GM12878 (cell line): Measurements from ENCODE around the gene ENPP6. TPM values are rescaled to one million over a fixed set of nuclear protein-coding genes. Genes with fewer than 3 reads are reported as not detected.

Experiments
- ATAC-seq: fragments of 200-7000 bp; cut with Tn5 transposase; 3 replicates; pipeline ENCODE4 v1.9.1; 2020; ENCODE audit warnings: mild to moderate bottlenecking, moderate library complexity
- BruUV-seq: library from RNA; stranded (reverse); fragments of 400-500 nt; replicated peaks from 2 replicates; lab custom pipeline; 2021; lab: Mats Ljungman, UMichigan
- CTCF ChIA-PET: fragments of 300-600 bp; sonication (Branson Sonifier 250); formaldehyde crosslinking; extraction: SDS; loops from one replicate; lab custom pipeline; 2021; ENCODE audit warnings: inconsistent platforms; lab: Yijun Ruan, JAX
- POLR2A ChIA-PET: fragments of 350-600 bp; formaldehyde crosslinking; extraction: SDS; loops from one replicate; lab custom pipeline; 2021; ENCODE audit warnings: inconsistent platforms; lab: Charles Lee
- RAD21 ChIA-PET: fragments of 300-600 bp; sonication (Branson Sonifier 250); formaldehyde crosslinking; loops from one replicate; lab custom pipeline; 2023; ENCODE audit warnings: antibody characterized with exemption; ENCODE audit not compliant: unreplicated experiment; lab: Charles Lee
- SMC1A ChIA-PET: fragments of 300-600 bp; sonication (Branson Sonifier 250); formaldehyde crosslinking; loops from one replicate; lab custom pipeline; 2023; ENCODE audit not compliant: unreplicated experiment, uncharacterized antibody; lab: Charles Lee
- DNase-seq: peaks from one replicate; pipeline ENCODE4 v3.0.0-alpha.2; 2011; ENCODE audit warnings: low read depth, low spot score
- FAIRE-seq: peaks from 3 replicates; lab custom pipeline; 2011; peaks lifted over from hg19 to GRCh38; lab: Jason Lieb, UNC
- H2AFZ ChIP-seq: 2 replicates; pipeline ENCODE4 v1.6.0; 2011; ENCODE audit warnings: low read depth, low read length, control low read depth; ENCODE audit not compliant: control insufficient read depth
- H3K27ac ChIP-seq: 2 replicates; pipeline ENCODE4 v1.5.1; 2011; ENCODE audit warnings: control low read depth; ENCODE audit not compliant: control insufficient read depth, insufficient read depth
- H3K27me3 ChIP-seq, 2 experiments: replicated peaks in 1 of 2; 2 replicates each; pipeline versions ENCODE4 v1.6.0 to v1.6.1; 2011; ENCODE audit warnings: low read length in 1 of 2; ENCODE audit not compliant: control insufficient read depth in 2 of 2, insufficient read depth in 2 of 2
- H3K36me3 ChIP-seq, 2 experiments: 2 replicates each; pipeline ENCODE4 v1.5.1; 2011; ENCODE audit warnings: low read length in 1 of 2; ENCODE audit not compliant: control insufficient read depth in 2 of 2, insufficient read depth in 2 of 2
- H3K4me1 ChIP-seq: 2 replicates; pipeline ENCODE4 v1.6.1; 2011; ENCODE audit warnings: mild to moderate bottlenecking, low read length, moderate library complexity, mixed read lengths; ENCODE audit not compliant: control insufficient read depth, insufficient read depth
- H3K4me2 ChIP-seq: 2 replicates; pipeline ENCODE4 v1.6.0; 2011; ENCODE audit warnings: control low read depth; ENCODE audit not compliant: control insufficient read depth, insufficient read depth
- H3K4me3 ChIP-seq: fragments of 200-600 bp; sonication (generic); 2 replicates; pipeline ENCODE4 v1.5.1; 2016
- H3K79me2 ChIP-seq: 2 replicates; pipeline ENCODE4 v1.6.0; 2011; ENCODE audit warnings: low read length; ENCODE audit not compliant: control insufficient read depth, insufficient read depth
- H3K9ac ChIP-seq: 2 replicates; pipeline ENCODE4 v1.8.0; 2011; ENCODE audit warnings: low read length, control low read depth, mixed read lengths; ENCODE audit not compliant: control insufficient read depth, insufficient read depth
- H3K9me3 ChIP-seq: replicated peaks from 3 replicates; pipeline ENCODE4 v1.5.1; 2011; ENCODE audit warnings: mild to moderate bottlenecking, low read length; ENCODE audit not compliant: control insufficient read depth, insufficient read depth
- H4K20me1 ChIP-seq: 2 replicates; pipeline ENCODE4 v1.6.0; 2011; ENCODE audit not compliant: control insufficient read depth, insufficient read depth
- BMI1 ChIP-seq: fragments of 450-650 bp; IDR thresholded peaks from 2 replicates; pipeline ENCODE4 v1.6.1; 2016; ENCODE audit warnings: mild to moderate bottlenecking, moderate library complexity, borderline replicate concordance
- E2F8 ChIP-seq: fragments of 450-650 bp; IDR thresholded peaks from 2 replicates; pipeline ENCODE4 v1.6.1; 2018; ENCODE audit warnings: mild to moderate bottlenecking, low read depth, moderate library complexity; ENCODE audit not compliant: partially characterized antibody
- EED ChIP-seq: sonication (generic); IDR thresholded peaks from 2 replicates; pipeline ENCODE4 v1.6.1; 2016; ENCODE audit warnings: antibody characterized with exemption, low read depth
- ELK1 ChIP-seq: IDR thresholded peaks from 2 replicates; pipeline ENCODE4 v1.6.1; 2012; ENCODE audit warnings: low read depth, low read length, improper control_type of control experiment
- ESRRA ChIP-seq: IDR thresholded peaks from 2 replicates; pipeline ENCODE4 v1.6.1; 2012; ENCODE audit warnings: mild to moderate bottlenecking, low read length, improper control_type of control experiment
- MAX ChIP-seq: IDR thresholded peaks from 2 replicates; pipeline ENCODE4 v1.6.1; 2012; ENCODE audit warnings: low read depth, low read length, improper control_type of control experiment
- NR2F1 ChIP-seq: fragments of 450-650 bp; conservative IDR thresholded peaks from 2 replicates; pipeline ENCODE4 v1.6.1; 2017; ENCODE audit warnings: mild to moderate bottlenecking
- RAD51 ChIP-seq: fragments of 450-650 bp; IDR thresholded peaks from 2 replicates; pipeline ENCODE4 v1.6.1; 2016; ENCODE audit warnings: moderate library complexity, mild to moderate bottlenecking, inconsistent platforms
- RBBP5 ChIP-seq: fragments of 200-600 bp; sonication (generic); conservative IDR thresholded peaks from 2 replicates; pipeline ENCODE4 v1.6.1; 2016
- SUPT20H ChIP-seq: IDR thresholded peaks from 2 replicates; pipeline ENCODE4 v1.6.1; 2011; ENCODE audit warnings: low read depth, mild to moderate bottlenecking, low read length, moderate library complexity, borderline replicate concordance; ENCODE audit not compliant: control insufficient read depth
- ZBED1 ChIP-seq: IDR thresholded peaks from 2 replicates; pipeline ENCODE4 v1.6.1; 2016; ENCODE audit warnings: borderline replicate concordance
- ZNF24 ChIP-seq: fragments of 450-650 bp; IDR thresholded peaks from 2 replicates; pipeline ENCODE4 v1.6.1; 2017; ENCODE audit warnings: antibody characterized with exemption, mild to moderate bottlenecking
- ZSCAN29 ChIP-seq: fragments of 450-650 bp; IDR thresholded peaks from 2 replicates; pipeline ENCODE4 v1.6.1; 2017; ENCODE audit warnings: mild to moderate bottlenecking, moderate library complexity
- WGBS: methylation state at CpG from one replicate; pipeline ENCODE4 v1.1.6; 2016; ENCODE audit warnings: low lambda C conversion rate; ENCODE audit not compliant: insufficient replicate concordance, insufficient coverage; ENCODE audit errors: missing lambda C conversion rate; 5-methylcytosine and 5-hydroxymethylcytosine counted together
- in situ Hi-C: fragments of 300-500 bp; cut with MboI; formaldehyde crosslinking; loops from 9 replicates; pipeline ENCODE4 v1.14.3; 2018; ENCODE audit warnings: mixed read lengths
- intact Hi-C: fragments of 100-400 bp; cut with micrococcal nuclease; formaldehyde crosslinking; loops from one replicate; pipeline ENCODE4 v1.14.2; 2022; ENCODE audit not compliant: unreplicated experiment
- polyA plus RNA-seq, 11 experiments: library from polyadenylated mRNA; depleted of rRNA in 4 of 11; unstranded in 6 of 11; stranded (reverse) in 5 of 11; fragments of >200 nt; fragmentation: Nextera tagmentation in 4 of 11; fragmentation: Illumina TruSeq in 1 of 11; extraction: Ambion mirVana in 4 of 11; extraction: Trizol in 1 of 11; gene quantifications; 1 replicate in 1 of 11; 2 replicates in 10 of 11; pipeline versions ENCODE4 v1.2.1 to v1.2.3, GENCODE V29; 2011 to 2016; ENCODE audit warnings: inconsistent platforms in 2 of 11, missing spikeins in 2 of 11, low read depth in 1 of 11
- total RNA-seq, 4 experiments: library from RNA; depleted of rRNA in 3 of 4; stranded (reverse); fragments of >200 nt in 3 of 4; fragmentation: Illumina TruSeq in 1 of 4; extraction: Trizol in 1 of 4; gene quantifications; 2 replicates each; pipeline versions ENCODE4 v1.2.1 to v1.2.3, GENCODE V29; 2013 to 2021

The ENPP6 gene
- total and polyA plus RNA-seq, 10 of the 15 experiments (the other 5 are each of a cell fraction or from before 2014, with no cell fraction given): 0.04 to 1.0 (median 0.44) TPM; not detected in 1

DNA sequence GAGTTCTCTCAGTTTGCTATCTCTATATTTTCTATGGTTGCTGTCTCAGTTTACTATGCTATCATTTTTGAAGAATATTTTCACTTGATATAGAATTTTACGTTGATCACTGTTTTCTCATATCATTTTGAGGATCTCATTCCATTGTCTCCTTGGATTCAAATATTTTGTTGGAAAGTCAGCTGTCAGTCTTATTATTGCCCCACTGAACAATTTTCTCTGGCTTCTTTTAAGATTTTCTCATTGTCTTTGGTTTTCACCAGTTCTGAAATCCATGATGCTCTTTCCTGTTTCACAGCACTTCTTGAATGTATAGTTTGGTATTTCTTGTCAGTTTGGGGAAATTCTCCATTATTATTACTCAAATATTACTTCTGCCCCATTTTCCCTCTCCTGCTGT is 81.1 kb downstream of the ENPP6 start:
- Histone ChIP-seq H3K36me3 (no peaks in the 10 kb centered on the region), H3K9ac (no peak overlapping the region), H3K9me3 (no peaks in the 10 kb centered on the region; the same call in 1 of the 3 replicates), H4K20me1 (no peaks in the 10 kb centered on the region), H3K79me2 (no peaks in the 10 kb centered on the region), H3K27ac (no peak overlapping the region), H3K4me3 (no peak overlapping the region), H3K4me1 (no peaks in the 10 kb centered on the region), H3K4me2 (no peak overlapping the region), H2AFZ (no peak overlapping the region), H3K27me3 (no peaks in the 10 kb centered on the region; a peak in 1 of 4 replicates)
- DNase-seq (no peak), ATAC-seq (no peak), FAIRE-seq (no peak)
- BruUV-seq: no TSS peak
- SMC1A ChIA-PET: no interaction called here
- in situ Hi-C loops (no loop called here), intact Hi-C loops (no loop called here)
- POLR2A ChIA-PET: no interaction called here
- WGBS: 0% methylated on average over 1 of the region's 1 CpG
- TF ChIP-seq NR2F1: no peak
- no peak for TF ChIP-seq ZSCAN29
- TF ChIP-seq MAX: no peak
- no peak for TF ChIP-seq RBBP5
- no peak for TF ChIP-seq BMI1
- TF ChIP-seq E2F8: no peak
- TF ChIP-seq RAD51: no peak
- TF ChIP-seq ZNF24: no peak
- TF ChIP-seq ESRRA: no peak
- TF ChIP-seq SUPT20H: no peak
- TF ChIP-seq ZBED1: no peak
- TF ChIP-seq ELK1: no peak
- no peak for TF ChIP-seq EED
- CTCF ChIA-PET: no interaction called here
- RAD21 ChIA-PET: no interaction called here
